SK-N-SH (cell line): ENCODE data around the gene PLCZ1. TPM values are rescaled to one million over a fixed set of nuclear protein-coding genes. Genes with fewer than 3 reads are reported as not detected.
"Not testable (repeated sequence)": the region's sequence is repeated elsewhere in the genome, so short reads cannot be mapped to it uniquely, and the experiment has no call there.

Experiments
- CTCF ChIA-PET: fragments of 300-600, 350-600 bp; formaldehyde crosslinking; extraction: SDS; loops from one replicate; lab custom pipeline; 2021; lab: Yijun Ruan, JAX
- POLR2A ChIA-PET: fragments of 350-600 bp; sonication (Branson Sonifier 250); formaldehyde crosslinking; extraction: SDS; loops from one replicate; lab custom pipeline; 2020; ENCODE audit warnings: antibody characterized with exemption, inconsistent platforms; lab: Yijun Ruan, JAX
- DNase-seq: peaks from one replicate; pipeline ENCODE4 v3.0.0; 2012
- H2AFZ ChIP-seq: fragments of 200-600 bp; sonication (generic); 2 replicates; pipeline ENCODE4 v1.8.1; 2016; ENCODE audit warnings: antibody characterized with exemption, mild to moderate bottlenecking, low read depth
- H3F3A ChIP-seq: fragments of 200-600 bp; sonication (generic); replicated peaks from 2 replicates; pipeline ENCODE3; 2016; ENCODE audit warnings: antibody characterized with exemption, mild to moderate bottlenecking; ENCODE audit not compliant: insufficient read depth
- H3K27ac ChIP-seq, 2 experiments: fragments of 200-500 bp in 1 of 2; fragments of 200-600 bp in 1 of 2; sonication (Bioruptor generic) in 1 of 2; sonication (generic), shearing (Covaris generic) in 1 of 2; 2 replicates each; pipeline versions ENCODE4 v1.5.1 to v1.6.1; 2014 to 2016; ENCODE audit warnings: low read depth in 2 of 2, inconsistent platforms in 1 of 2, low read length in 1 of 2, mild to moderate bottlenecking in 1 of 2, mixed read lengths in 1 of 2
- H3K27me3 ChIP-seq: fragments of 200-600 bp; sonication (generic), shearing (Covaris generic); 2 replicates; pipeline ENCODE4 v1.6.1; 2016; ENCODE audit warnings: mixed run types; ENCODE audit not compliant: insufficient read depth
- H3K36me3 ChIP-seq, 2 experiments: fragments of 200-500 bp in 1 of 2; fragments of 200-600 bp in 1 of 2; sonication (Bioruptor generic) in 1 of 2; sonication (generic) in 1 of 2; replicated peaks in 1 of 2; 2 replicates each; pipeline versions ENCODE3 to v1.5.1; 2014 to 2016; ENCODE audit warnings: low read length in 1 of 2, mild to moderate bottlenecking in 1 of 2; ENCODE audit not compliant: insufficient read depth in 2 of 2, control insufficient read depth in 1 of 2
- H3K4me1 ChIP-seq, 2 experiments: fragments of 200-500 bp in 1 of 2; fragments of 200-600 bp in 1 of 2; sonication (Bioruptor generic) in 1 of 2; sonication (generic), shearing (Covaris generic) in 1 of 2; 2 replicates each; pipeline versions ENCODE4 v1.5.1 to v1.6.1; 2014 to 2016; ENCODE audit warnings: low read depth in 1 of 2, low read length in 1 of 2, mixed run types in 1 of 2; ENCODE audit not compliant: insufficient read depth in 2 of 2, control insufficient read depth in 1 of 2
- H3K4me2 ChIP-seq: fragments of 200-600 bp; sonication (generic), shearing (Covaris generic); 2 replicates; pipeline ENCODE4 v1.6.1; 2017; ENCODE audit warnings: mixed run types
- H3K4me3 ChIP-seq, 2 experiments: fragments of 200-500 bp in 1 of 2; fragments of 200-600 bp in 1 of 2; sonication (Bioruptor generic) in 1 of 2; sonication (generic), shearing (Covaris generic) in 1 of 2; 2 replicates each; pipeline versions ENCODE4 v1.5.1 to v1.8.1; 2014 to 2016; ENCODE audit warnings: low read depth in 2 of 2, inconsistent platforms in 1 of 2, low read length in 1 of 2, mild to moderate bottlenecking in 1 of 2, mixed read lengths in 1 of 2, moderate library complexity in 1 of 2
- H3K79me2 ChIP-seq: fragments of 200-600 bp; sonication (generic); 2 replicates; pipeline ENCODE4 v1.8.1; 2017; ENCODE audit warnings: mild to moderate bottlenecking; ENCODE audit not compliant: insufficient read depth
- H3K9ac ChIP-seq: fragments of 200-600 bp; sonication (generic); 2 replicates; pipeline ENCODE4 v1.6.1; 2017; ENCODE audit warnings: mixed run types
- H3K9me2 ChIP-seq: fragments of 200-600 bp; sonication (generic); 2 replicates; pipeline ENCODE4 v1.6.1; 2017; ENCODE audit warnings: mixed run types
- H3K9me3 ChIP-seq: fragments of 200-600 bp; sonication (generic); 2 replicates; pipeline ENCODE4 v1.6.1; 2017; ENCODE audit warnings: mixed run types, mild to moderate bottlenecking, moderate library complexity
- H4K20me1 ChIP-seq: fragments of 200-600 bp; sonication (generic); 2 replicates; pipeline ENCODE4 v1.6.1; 2017; ENCODE audit warnings: mild to moderate bottlenecking, mixed run types; ENCODE audit not compliant: insufficient read depth
- FOSL2 ChIP-seq: IDR thresholded peaks from 2 replicates; pipeline ENCODE4 v1.4.0; 2012; ENCODE audit warnings: low read depth, mild to moderate bottlenecking, moderate library complexity, borderline replicate concordance
- FOXJ3 ChIP-seq: sonication (generic); formaldehyde crosslinking; IDR thresholded peaks from 2 replicates; pipeline ENCODE4 v1.5.1; 2020; ENCODE audit warnings: mild to moderate bottlenecking, missing genetic modification reagents
- GATA2 ChIP-seq: sonication (generic); formaldehyde crosslinking; IDR thresholded peaks from 2 replicates; pipeline ENCODE4 v1.5.0; 2020; ENCODE audit warnings: mild to moderate bottlenecking, missing genetic modification reagents
- JUND ChIP-seq: IDR thresholded peaks from 2 replicates; pipeline ENCODE4 v1.4.0; 2012
- NFIC ChIP-seq: IDR thresholded peaks from 2 replicates; pipeline ENCODE4 v1.4.0; 2012; ENCODE audit warnings: borderline replicate concordance
- PBX3 ChIP-seq: IDR thresholded peaks from 2 replicates; pipeline ENCODE4; 2012
- RAD21 ChIP-seq: IDR thresholded peaks from 2 replicates; pipeline ENCODE4 v1.6.1; 2012; ENCODE audit warnings: mild to moderate bottlenecking, low read length
- RCOR1 ChIP-seq: fragments of 150-350 bp; IDR thresholded peaks from 2 replicates; pipeline ENCODE4 v1.6.1; 2017; ENCODE audit warnings: antibody characterized with exemption, low read length
- REST ChIP-seq: IDR thresholded peaks from 2 replicates; pipeline ENCODE4 v1.6.1; 2012; ENCODE audit warnings: mild to moderate bottlenecking, low read depth, low read length, moderate library complexity
- TAF1 ChIP-seq: IDR thresholded peaks from 2 replicates; pipeline ENCODE4 v1.6.1; 2012; ENCODE audit warnings: low read depth, mild to moderate bottlenecking, low read length, moderate library complexity, borderline replicate concordance
- TCF12 ChIP-seq: IDR thresholded peaks from 2 replicates; pipeline ENCODE4 v1.4.0; 2012
- WGBS: methylation state at CpG from one replicate; pipeline ENCODE4 v1.1.6; 2017; ENCODE audit warnings: low lambda C conversion rate; 5-methylcytosine and 5-hydroxymethylcytosine counted together
- polyA plus RNA-seq, 3 experiments: library from polyadenylated mRNA; depleted of rRNA; stranded (reverse); fragments of >200 nt; gene quantifications; 2 replicates each; pipeline ENCODE4 v1.2.3, GENCODE V29; 2012

Gene PLCZ1
- polyA plus RNA-seq, 1 of the 3 experiments (the other 2 are of a cell fraction), result 0.15 TPM

GRCh38 chr12:18700271-18700670 lies 37.5 kb downstream of the PLCZ1 start (continued):
- TF ChIP-seq PBX3 (0 out of 2 replicates have a peak, but pooled peaks have one; percentile 13), TAF1 (no peak), GATA2 (CRISPR knock-in tag) (no peak), RCOR1 (no peak), NFIC (peak; percentile 74; the same call in 1 of the 2 replicates), RAD21 (no peak)

GRCh38 chr12:18696971-18697602 lies 40.7 kb downstream of the PLCZ1 start:
- ChIA-PET CTCF (no interaction called here), POLR2A (no interaction called here)
- Histone ChIP-seq H3F3A (peaks cover 6% of the 10 kb centered on the region), H3K4me3 (no peak overlapping the region), H3K79me2 (no peaks in the 10 kb centered on the region), H3K4me1 (no peaks in the 10 kb centered on the region; a peak in 1 of 4 replicates), H4K20me1 (no peaks in the 10 kb centered on the region), H3K27ac (peak overlapping the region; percentile 43 to 55; a peak in 3 of 4 replicates), H3K9ac (no peak overlapping the region), H3K9me2 (no peaks in the 10 kb centered on the region), H2AFZ (no peak overlapping the region), H3K36me3 (no peaks in the 10 kb centered on the region), H3K9me3 (no peaks in the 10 kb centered on the region), H3K4me2 (0 out of 2 replicates have a peak overlapping the region, but pooled peaks have one; percentile 1), H3K27me3 (no peaks in the 10 kb centered on the region)
- TF ChIP-seq TCF12, result peak; percentile 38
- peak; percentile 68; the same call in 1 of the 2 replicates for TF ChIP-seq FOSL2
- TF ChIP-seq REST, result no peak
- no peak for TF ChIP-seq RCOR1
- peak; percentile 60 for TF ChIP-seq JUND
- TF ChIP-seq FOXJ3 (CRISPR knock-in tag), result no peak
- no peak for DNase-seq

- H2AFZ ChIP-seq, H3K4me1 ChIP-seq, POLR2A ChIA-PET, H3K36me3 ChIP-seq, H3K79me2 ChIP-seq, CTCF ChIA-PET, H3K9me2 ChIP-seq, H3K4me3 ChIP-seq, H3K9ac ChIP-seq, H3K9me3 ChIP-seq, H3K4me2 ChIP-seq, DNase-seq, H4K20me1 ChIP-seq, H3K27ac ChIP-seq, H3F3A ChIP-seq, H3K27me3 ChIP-seq: not testable (repeated sequence)
- 67% methylated on average over 5 of the region's 5 CpGs for WGBS
Observed at GRCh38 chr12:18693986-18694385, 43.8 kb downstream of the PLCZ1 start.
